ENCODE results near the gene RASA2.
"Not testable (repeated sequence)": the region's sequence is repeated elsewhere in the genome, so short reads cannot be mapped to it uniquely, and the experiment has no call there.

Gene RASA2

DNA sequence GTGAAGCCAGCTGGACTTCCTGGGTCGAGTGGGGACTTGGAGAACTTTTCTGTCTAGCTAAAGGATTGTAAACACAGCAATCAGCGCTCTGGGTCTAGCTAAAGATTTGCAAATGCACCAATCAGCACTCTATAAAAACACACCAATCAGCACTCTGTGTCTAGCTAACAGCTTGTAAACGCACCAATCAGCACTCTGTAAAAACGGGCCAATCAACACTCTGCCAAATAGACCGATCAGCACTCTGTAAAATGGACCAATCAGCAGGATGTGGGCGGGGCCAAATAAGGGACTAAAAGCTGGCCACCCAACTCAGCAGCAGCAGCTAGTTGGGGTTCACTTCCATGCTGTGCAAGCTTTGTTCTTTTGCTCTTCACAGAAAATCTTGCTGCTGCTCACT, 141.5 kb downstream of the RASA2 start:
- in situ Hi-C loops (cut with MboI; ENCODE audit: low sequenced_read_pairs), result not testable (repeated sequence)

DNA sequence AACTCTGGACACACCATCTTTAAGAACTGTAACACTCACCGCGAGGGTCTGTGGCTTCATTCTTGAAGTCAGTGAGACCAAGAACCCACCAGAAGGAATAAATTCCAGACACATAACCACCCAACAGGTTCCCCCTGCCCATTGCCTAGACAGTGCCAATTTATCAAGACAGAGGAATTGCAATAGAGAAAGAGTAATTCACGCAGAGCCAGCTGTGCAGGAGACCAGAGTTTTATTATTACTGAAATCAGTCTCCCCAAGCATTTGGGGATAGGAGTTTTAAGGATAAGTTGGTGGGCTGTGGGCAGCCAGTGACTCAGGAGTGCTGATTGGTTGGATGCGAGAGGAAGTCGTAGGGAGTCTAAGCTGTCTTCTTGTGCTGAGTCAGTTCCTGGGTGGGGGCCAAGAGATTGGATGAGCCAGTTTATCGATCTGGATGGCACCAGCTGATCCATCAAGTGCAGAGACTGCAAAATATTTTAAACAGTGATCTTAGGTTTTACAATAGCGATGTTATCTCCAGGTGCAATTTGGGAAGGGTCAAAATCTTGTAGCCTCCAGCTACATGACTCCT, 142.1 kb downstream of the RASA2 start:
- in situ Hi-C loops (cut with MboI; ENCODE audit: low sequenced_read_pairs), result not testable (repeated sequence)

DNA sequence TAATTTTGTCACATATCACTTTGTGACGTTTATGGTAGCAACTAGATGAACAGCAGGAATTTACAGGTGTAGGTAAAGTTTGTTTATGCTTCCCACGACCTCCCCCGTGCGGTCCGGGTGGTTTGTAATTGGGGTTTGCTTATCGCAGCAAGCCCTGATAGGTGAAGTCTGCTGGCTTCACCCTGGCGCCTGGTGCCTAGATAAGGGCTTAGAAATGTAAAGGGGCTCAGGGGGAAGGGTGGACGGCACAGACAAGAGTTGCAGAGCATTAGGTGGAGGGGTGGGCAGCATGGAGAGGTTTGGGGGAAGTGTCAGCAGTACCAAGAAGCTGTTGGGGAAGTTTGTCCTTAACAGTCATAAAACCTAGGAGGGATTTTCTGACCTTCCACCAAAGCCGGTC, 143.1 kb downstream of the RASA2 start:
- in situ Hi-C loops (cut with MboI; ENCODE audit: low sequenced_read_pairs), result no loop called here

DNA sequence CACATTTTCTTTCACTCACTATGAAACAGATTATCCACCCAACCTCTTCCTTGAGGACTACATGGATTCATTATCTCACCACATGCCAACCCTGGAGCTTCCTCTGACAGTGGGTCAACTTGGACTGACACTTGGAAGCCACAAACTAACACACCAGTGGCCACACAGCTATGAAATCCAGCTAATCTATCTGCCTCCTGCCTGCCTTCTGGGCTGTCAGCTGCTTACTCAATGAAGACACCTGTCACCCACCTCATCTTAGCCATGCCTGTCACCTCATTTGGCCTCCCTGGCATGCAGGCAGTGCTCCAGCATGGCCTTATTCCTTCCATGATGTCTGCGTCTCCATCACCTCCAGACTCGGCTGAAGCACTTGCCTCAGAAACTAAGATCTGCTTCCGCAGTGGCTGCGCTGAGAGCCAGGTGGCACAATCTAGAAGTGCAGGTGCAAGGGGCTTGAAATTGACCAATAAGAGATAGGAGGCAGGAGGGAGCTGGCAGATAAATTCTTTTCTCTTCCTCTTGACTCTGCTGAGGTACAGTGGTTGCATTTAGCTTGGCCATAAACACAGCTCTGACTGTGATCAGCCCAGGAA, 146.1 kb downstream of the RASA2 start:
- in situ Hi-C loops (cut with MboI; ENCODE audit: low sequenced_read_pairs), result no loop called here

DNA sequence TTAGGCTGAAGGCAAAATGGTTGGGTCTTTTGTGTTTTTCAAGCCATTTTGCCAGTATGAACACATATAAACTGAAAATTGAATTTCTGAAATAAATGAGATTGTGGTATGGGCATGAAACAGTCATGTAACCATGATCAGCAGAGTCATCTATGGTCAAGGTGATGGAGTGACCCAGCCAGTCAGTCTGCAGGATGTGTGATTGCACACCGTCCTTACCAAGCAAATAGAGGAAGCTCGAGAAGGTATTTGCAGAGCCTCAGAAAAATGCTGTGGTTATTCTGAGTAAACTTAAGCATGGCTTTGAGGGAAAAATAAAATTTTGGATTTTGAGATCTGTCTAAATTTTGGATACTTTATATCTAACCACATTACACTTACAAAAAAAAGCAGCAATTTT, 155.4 kb downstream of the RASA2 start:
- in situ Hi-C loops (cut with MboI; ENCODE audit: low sequenced_read_pairs), result no loop called here

DNA sequence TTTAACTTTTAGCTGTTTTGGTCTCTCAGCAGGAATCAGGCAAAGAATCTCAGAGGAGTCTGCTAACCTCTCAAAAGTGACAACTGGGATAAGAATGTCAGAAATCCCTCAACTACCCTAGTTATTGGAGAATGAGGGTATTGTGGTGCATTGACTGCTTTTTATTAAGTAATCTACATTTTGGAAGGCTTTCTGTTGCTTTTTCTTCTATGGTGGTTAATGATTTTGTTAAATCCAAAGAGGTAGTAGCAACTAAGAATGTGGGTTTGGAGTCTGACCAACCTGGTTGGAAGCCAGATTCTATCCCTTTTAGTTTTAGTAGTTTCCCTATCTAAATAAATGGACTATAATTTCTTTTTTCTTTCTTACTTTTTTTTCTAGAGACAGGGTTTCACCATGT, 156.6 kb downstream of the RASA2 start:
- in situ Hi-C loops (cut with MboI; ENCODE audit: low sequenced_read_pairs), result no loop called here

DNA sequence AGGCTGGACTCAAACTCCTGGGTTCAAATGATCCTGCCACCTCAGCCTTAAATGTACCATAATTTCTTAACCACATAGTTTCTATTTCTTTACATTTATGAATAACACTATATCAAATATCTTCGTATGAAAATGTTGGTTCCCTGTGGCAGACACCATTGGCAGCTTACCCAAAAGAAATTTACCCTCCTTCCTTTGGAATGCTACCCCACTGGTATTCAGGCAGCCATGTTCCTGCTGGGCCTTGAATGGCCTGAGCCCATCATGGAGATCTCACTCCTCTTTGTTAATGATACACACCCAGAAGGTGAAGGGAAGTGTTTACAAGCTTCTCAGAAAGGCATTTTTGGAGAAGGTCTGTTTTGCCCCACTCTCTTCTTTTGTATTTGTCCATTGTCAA, 157.0 kb downstream of the RASA2 start:
- in situ Hi-C loops (cut with MboI; ENCODE audit: low sequenced_read_pairs), result no loop called here

DNA sequence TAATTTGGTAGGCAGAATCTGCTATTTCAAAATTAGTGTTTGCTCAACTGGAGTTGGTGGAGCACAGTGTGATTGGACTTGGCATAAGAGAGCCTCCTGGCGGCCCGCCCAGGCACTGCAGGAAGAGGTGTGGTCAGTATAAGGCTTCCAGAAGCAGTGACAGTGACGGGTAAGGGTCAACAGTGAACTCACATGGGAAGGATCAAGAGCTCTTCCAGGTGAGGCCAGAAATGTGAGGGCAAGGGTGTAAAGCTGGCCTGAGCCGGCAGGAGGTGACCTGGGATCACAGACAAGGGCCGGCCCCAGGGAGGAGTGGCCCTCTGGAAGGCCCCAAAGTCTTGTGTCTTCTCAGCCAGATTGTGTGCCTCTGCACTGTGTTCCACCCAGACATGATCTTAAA, 158.1 kb downstream of the RASA2 start:
- in situ Hi-C loops (cut with MboI; ENCODE audit: low sequenced_read_pairs), result no loop called here

DNA sequence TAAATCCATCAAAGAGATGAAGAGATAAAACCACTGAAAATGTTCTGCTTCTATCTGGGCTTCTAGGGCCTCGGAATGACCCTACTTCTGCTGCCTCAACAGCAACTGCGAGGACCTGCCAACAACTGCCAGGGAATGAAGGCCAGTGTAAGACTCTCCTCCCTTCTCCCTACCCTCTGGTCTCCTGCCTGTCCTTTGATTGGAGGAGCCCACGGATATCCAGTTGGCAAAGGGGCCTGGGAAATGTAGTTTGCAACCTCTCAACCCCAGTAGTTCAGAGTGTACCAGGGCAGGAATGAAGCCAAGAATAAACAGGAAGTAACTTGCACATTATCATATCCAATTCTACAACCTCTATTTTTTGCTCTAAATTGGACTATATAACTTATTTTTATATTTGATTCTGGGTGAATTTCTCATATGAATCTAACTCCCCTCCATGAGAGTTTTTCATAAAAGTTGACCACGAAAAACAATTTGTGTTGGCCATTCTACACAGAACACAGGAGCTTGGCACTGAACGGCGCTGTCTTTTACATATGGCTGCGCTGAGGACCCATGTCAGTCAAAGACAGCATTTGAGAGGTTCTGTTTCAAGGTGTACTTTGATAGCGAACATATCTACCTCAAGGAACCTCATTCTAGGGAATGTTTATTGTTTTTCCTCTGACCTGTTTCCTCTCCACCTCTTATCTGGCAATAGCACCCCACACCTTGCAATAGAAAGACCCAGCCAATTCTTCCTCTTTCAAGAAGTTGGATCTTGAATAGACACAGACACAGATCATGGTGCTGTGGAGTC, 160.1 kb downstream of the RASA2 start:
- in situ Hi-C loops (cut with MboI; ENCODE audit: low sequenced_read_pairs), result no loop called here

DNA sequence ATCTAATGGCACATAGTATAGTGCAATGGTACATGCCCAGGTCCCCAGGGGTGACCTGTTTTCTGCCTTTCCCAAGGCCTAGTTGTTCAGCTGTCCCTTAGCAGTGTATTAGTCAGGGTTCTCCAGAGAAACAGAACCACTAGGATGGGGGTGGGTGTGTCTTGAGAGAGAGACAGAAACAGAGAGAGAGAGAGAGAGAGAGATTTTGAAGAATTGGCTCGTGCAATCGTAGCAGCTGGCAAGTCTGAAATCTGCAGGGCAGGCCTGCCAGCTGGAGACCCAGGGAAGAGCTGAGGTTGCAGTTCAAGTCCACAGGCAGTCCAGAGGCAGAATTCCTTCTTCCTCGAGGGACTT, 160.7 kb downstream of the RASA2 start:
- in situ Hi-C loops (cut with MboI; ENCODE audit: low sequenced_read_pairs), result no loop called here

DNA sequence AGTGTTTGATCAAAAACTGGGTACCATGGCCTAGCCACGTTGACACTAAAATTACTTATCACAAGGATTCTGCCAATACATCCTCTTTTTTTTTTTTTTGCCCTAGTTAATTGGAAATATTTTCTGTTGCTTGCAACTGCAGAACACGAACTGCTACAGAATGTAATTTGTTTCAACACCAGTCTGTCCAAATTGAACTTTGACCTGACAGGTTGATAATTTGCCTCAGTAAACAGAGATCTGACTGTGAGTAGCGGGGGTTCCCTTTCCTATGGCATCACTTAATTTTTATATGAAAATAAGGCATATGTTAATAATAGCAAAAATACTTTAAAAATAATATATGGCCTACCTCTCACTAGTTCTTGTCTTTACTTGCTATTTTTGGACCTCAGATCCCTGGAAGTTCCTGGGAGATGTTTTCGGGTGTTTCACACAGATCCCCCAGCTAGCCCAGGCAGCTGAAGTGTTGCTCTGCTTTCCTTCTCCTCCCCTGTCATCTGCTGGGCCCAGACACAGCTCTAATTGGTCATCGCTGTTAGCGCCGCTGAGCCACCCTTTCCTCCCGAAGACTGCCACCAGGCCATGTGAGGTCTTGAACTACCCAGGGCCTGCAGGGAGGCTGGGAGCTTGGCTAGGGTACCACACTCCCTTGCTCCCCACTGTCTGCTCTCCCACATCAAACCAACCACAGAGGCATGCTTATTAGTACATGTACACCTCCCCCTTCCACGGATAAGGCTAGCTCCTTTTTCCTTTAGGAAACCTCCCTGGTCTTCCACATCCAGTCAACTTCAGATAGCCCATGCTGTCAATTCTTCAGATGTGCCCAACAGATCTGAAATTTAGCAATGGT, 161.5 kb downstream of the RASA2 start:
- in situ Hi-C loops (cut with MboI; ENCODE audit: low sequenced_read_pairs), result no loop called here

DNA sequence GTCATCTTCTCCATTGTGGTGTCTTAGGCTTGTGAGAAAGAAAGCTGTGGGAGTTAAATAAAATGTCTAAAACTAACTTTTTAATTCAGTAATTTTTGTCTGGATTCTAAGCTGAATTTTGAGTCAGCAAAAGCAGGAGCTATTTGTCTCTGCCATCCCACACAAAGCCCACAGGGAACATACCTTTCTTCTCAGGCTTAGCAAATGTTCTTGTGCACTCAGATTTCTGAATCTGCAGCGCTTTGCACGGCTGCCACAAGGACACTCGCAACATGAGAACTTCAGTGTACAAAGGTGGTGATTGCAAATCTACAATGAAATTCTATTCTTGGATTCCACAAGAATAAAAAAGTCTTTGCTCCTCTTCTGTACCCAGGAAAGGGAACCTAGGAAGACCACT, 163.0 kb downstream of the RASA2 start:
- in situ Hi-C loops (cut with MboI; ENCODE audit: low sequenced_read_pairs), result no loop called here

DNA sequence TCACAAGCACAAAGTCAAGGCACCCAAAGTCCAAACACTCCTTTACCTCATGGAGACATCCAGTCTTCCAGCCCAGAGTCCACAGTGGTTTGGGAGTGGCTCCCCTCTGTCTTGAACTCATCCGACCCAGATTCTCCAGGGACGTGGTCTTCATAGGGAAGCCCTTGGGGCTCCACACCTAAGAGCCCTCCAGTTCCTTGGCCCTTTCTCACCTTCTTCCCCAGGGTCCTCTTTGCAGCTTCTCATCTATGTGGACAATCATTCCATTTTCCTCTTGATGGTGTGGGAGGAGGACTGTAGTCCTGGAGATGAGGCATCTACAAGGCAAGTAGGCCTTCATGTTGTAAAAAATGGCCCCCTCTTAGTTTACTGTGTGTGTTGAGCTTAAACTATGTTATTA, 164.0 kb downstream of the RASA2 start:
- in situ Hi-C loops (cut with MboI; ENCODE audit: low sequenced_read_pairs), result no loop called here

DNA sequence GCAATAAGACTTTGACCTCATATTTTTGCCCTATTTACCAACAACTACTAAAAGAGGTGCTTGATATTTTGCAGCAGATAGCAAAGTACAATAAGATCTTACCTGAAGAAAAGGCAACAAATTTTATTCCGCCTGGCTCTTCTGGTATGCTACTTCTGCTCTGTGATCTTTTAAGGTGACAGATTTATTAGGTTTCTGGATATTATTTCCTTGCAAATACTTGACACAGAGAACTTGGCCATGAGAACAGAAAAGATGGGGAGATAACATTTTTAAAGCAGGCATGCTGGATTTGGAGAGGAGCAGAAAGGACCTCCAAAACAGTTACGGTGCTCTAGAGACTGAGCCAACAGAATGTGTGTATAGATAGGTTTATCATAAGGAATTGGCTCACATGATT, 164.6 kb downstream of the RASA2 start:
- in situ Hi-C loops (cut with MboI; ENCODE audit: low sequenced_read_pairs), result no loop called here

DNA sequence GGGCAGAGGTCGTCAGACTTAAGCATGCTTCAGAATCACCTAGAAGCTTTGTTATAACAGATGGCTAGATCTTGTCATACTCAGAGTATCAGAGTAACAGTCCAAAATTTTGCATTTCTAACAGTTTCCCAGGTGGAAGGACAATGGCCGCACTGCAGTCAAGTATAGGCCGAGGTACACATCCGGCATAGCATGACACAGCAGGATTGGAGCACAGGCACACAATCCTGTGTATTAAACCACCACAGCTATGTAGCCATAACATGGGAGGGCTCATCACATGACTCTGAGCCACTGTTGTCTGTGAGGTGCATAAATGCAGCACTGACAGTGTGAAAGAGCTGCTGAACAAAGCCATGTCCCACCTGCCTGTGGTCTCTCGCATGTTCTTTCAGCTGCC, 165.5 kb downstream of the RASA2 start:
- in situ Hi-C loops (cut with MboI; ENCODE audit: low sequenced_read_pairs), result no loop called here

DNA sequence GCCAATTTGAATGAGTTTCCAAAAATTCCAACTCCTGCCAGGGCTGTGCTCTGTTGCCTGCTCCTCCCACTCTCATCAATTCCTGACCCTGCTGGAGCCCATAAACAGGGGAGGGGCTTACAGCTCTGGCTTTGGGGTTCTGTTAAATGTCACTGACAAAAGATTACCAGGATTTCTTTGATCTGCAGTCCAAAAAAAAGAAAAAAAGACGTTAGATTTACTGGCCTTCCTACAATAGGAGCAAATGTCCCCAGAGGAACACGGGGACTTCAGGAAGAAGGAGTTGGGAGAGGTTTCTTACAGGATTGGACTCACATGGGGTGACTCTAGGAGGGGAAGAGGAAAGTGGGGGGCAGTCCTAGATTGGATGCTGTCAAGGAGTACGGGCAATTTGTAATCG, 167.0 kb downstream of the RASA2 start:
- in situ Hi-C loops (cut with MboI; ENCODE audit: low sequenced_read_pairs), result no loop called here

DNA sequence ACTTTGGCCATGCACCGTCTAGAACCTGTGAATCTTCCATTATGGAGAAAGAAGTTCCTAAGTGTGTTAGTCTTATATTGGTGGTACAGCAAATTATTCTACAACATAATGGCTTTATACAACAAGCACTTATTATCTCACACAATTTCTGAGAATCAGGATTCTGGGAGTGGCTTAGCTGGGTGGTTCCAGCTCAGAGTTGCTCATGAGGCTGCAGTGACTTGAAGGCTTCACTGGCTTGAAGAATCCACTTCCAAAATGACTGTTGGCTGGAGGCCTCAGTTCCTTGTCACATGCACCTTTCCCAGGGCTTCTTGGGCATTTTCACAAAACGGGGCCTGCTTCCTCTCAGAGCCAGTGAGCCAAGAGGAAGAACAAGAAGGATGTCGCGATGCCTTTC, 169.0 kb downstream of the RASA2 start:
- in situ Hi-C loops (cut with MboI; ENCODE audit: low sequenced_read_pairs), result no loop called here

DNA sequence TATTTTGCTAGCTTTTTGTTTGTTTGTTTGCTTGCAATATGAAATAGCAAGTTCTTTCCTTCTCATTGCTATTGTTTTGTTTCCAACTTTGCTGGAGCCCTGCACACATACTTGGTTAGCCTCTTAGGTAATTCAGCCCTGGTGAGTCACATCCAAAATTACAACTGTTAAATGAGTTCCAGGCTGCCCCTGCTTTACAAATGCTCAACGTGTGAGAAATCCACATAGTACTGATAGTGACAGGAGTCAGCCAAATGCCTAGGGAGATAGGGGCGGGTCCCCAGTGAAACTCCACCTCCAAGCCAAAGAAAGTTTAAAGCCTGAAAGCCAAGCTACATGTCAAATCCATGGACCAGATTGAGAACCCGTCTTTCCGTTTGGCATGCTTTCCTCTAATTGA, 169.9 kb downstream of the RASA2 start:
- in situ Hi-C loops (cut with MboI; ENCODE audit: low sequenced_read_pairs), result no loop called here

DNA sequence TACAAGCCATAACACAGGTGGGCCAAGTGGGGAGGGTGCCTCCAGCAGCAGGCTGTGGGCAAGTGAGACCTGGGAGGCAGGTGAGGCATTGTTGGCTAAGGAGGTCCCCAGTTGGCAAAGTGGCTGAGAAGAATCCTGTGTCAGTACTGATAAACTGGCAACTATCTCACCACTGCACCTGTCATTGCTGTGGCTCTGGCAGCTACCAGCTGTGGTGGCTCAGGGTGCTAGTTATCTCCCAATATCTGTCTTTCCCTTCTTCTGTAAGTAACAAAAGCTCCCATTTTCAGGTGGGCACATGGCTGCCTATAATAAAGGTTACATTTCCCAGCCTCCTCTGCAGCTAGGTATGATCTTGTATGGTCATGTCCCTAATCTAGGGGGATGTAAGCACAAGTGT, 170.7 kb downstream of the RASA2 start:
- in situ Hi-C loops (cut with MboI; ENCODE audit: low sequenced_read_pairs), result no loop called here

DNA sequence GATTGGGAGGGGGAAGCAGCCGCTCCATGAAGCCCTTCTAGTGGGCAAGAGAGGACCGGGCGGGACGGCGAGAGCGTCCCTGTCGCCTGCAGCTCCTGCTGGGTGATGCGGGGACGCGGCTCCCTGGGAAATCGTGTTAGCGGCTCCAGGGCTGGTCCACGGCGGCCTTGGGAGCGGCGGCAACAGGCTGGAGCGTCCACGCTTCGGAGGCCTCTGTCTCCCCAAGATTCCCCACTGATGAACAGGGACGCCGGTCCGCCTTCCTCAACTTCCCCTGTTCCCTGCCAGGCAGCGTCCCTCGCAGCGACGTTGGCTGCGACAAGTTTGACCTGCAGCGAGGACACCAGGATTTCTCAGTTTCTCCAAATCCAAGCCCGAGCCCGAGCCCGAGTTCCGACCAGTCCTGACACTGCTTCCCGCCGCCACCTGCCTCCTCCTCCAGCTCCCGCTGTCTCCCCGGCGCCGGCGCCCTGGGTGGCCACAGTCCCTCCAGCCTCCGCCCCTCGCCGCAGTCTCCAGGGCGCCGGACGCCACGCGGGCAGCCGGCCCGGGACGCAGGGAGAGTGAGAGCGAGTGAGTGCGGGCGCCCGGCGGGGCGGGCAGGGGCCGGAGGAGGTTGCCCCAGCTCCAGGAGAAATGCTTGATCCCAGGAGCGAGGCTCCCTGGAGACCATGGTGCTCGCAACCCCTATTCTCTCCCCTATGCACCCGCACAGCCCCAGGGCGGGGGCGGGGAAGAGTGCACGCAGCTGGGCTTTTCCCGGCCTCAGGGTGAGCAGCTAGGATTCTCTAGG, 173.2 kb downstream of the RASA2 start:
- in situ Hi-C loops (cut with MboI; ENCODE audit: low sequenced_read_pairs), result no loop called here

DNA sequence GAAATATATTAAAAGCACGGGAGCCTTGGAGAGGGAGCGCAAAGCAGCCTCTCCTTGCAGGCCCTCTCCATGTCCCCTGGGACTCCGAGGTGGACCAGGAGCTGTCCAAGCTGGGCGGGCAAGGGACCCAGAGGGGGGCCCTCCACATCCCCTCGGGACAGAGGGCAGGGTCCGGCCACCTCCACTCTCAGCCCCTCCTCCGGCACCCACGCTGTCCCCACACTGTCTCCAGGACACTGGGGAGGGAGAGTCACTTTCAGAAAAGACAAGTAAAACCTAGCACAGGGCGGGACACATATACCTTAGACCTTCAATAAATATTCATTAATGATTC, 173.8 kb downstream of the RASA2 start:
- in situ Hi-C loops (cut with MboI; ENCODE audit: low sequenced_read_pairs), result no loop called here
